Effector memory CD4-positive, alpha-beta T cell (primary cell): ENCODE measurements around the gene PLEKHG5.

ENCODE experiments used
- DNase-seq, 3 donors: peaks; one replicate each; pipeline ENCODE4 v3.0.0-alpha.2; 2020
- H3K27ac ChIP-seq: 2 replicates; pipeline ENCODE4 v1.7.0; 2013; ENCODE audit warnings: mild to moderate bottlenecking, low read length, moderate library complexity; ENCODE audit not compliant: insufficient read depth, poor library complexity, severe bottlenecking
- H3K27me3 ChIP-seq: replicated peaks from 2 replicates; pipeline ENCODE4 v1.7.0; 2013; ENCODE audit warnings: mild to moderate bottlenecking, low read length; ENCODE audit not compliant: insufficient read depth, control insufficient read depth, poor library complexity, severe bottlenecking
- H3K36me3 ChIP-seq: 2 replicates; pipeline ENCODE4 v1.7.0; 2013; ENCODE audit warnings: mild to moderate bottlenecking, low read length, moderate library complexity; ENCODE audit not compliant: control insufficient read depth, insufficient read depth
- H3K4me1 ChIP-seq: 2 replicates; pipeline ENCODE4 v1.7.0; 2013; ENCODE audit warnings: low read length, mild to moderate bottlenecking; ENCODE audit not compliant: control insufficient read depth, insufficient read depth, poor library complexity, severe bottlenecking
- H3K4me3 ChIP-seq: 2 replicates; pipeline ENCODE4 v1.7.0; 2013; ENCODE audit warnings: low read length, low read depth, mild to moderate bottlenecking; ENCODE audit not compliant: insufficient read depth, poor library complexity, severe bottlenecking
- H3K9me3 ChIP-seq: 2 replicates; pipeline ENCODE4 v1.7.0; 2013; ENCODE audit warnings: mild to moderate bottlenecking, low read length, moderate library complexity; ENCODE audit not compliant: control insufficient read depth

Gene PLEKHG5

GRCh38 chr1:6420454-6421042 is 70.9 kb downstream of the PLEKHG5 start:
- Histone ChIP-seq H3K27ac (no peak overlapping the region), H3K4me3 (peak overlapping the region; percentile 43), H3K36me3 (no peaks in the 10 kb centered on the region), H3K27me3 (peaks cover 66% of the 10 kb centered on the region), H3K4me1 (peaks cover 42% of the 10 kb centered on the region), H3K9me3 (no peaks in the 10 kb centered on the region)
- DNase-seq, result no peak

GRCh38 chr1:6419804-6420453 is 71.5 kb downstream of the PLEKHG5 start, which contains the start of gene HES2:
Gene HES2, minus strand, starts transcription at chr1:6419919. Its CDS starts 99 bp downstream, at chr1:6419820.
- H3K9me3 ChIP-seq, result no peaks in the 10 kb centered on the region
- H3K27me3 ChIP-seq, result peaks cover 66% of the 10 kb centered on the region
- H3K27ac ChIP-seq, result no peak within 1 kb of the TSS
- no peaks in the 10 kb centered on the region for H3K36me3 ChIP-seq
- DNase-seq, result no peak
- peak within 1 kb of the TSS; percentile 43 for H3K4me3 ChIP-seq
- H3K4me1 ChIP-seq, result peaks cover 38% of the 10 kb centered on the region

- peak overlapping the region; percentile 43 for H3K4me3 ChIP-seq
- no peak for DNase-seq
- H3K4me1 ChIP-seq, result peaks cover 36% of the 10 kb centered on the region
- H3K36me3 ChIP-seq, result no peaks in the 10 kb centered on the region
- no peaks in the 10 kb centered on the region for H3K9me3 ChIP-seq
- H3K27me3 ChIP-seq, result peaks cover 66% of the 10 kb centered on the region
- no peak overlapping the region for H3K27ac ChIP-seq
Observed at GRCh38 chr1:6419397-6419803, 72.1 kb downstream of the PLEKHG5 start.

GRCh38 chr1:6418668-6419396 is 72.6 kb downstream of the PLEKHG5 start:
- Histone ChIP-seq H3K27me3 (peaks cover 61% of the 10 kb centered on the region), H3K4me1 (peaks cover 30% of the 10 kb centered on the region), H3K4me3 (peak overlapping the region; percentile 43), H3K27ac (no peak overlapping the region), H3K36me3 (no peaks in the 10 kb centered on the region), H3K9me3 (no peaks in the 10 kb centered on the region)
- no peak for DNase-seq

- no peaks in the 10 kb centered on the region for H3K9me3 ChIP-seq
- no peak for DNase-seq
- peaks cover 24% of the 10 kb centered on the region for H3K4me1 ChIP-seq
- H3K36me3 ChIP-seq, result no peaks in the 10 kb centered on the region
- H3K27me3 ChIP-seq, result peaks cover 58% of the 10 kb centered on the region
- H3K27ac ChIP-seq, result no peak overlapping the region
- no peak overlapping the region for H3K4me3 ChIP-seq
Observed at GRCh38 chr1:6417961-6418667, 73.4 kb downstream of the PLEKHG5 start.
